Measurements from ENCODE around the gene FN1. TPM values are rescaled to one million over a fixed set of nuclear protein-coding genes. Genes with fewer than 3 reads are reported as not detected.
A peak's percentile ranks its signal among the peaks of the same experiment; 100 is the strongest.
"Not testable (repeated sequence)": the region's sequence is repeated elsewhere in the genome, so short reads cannot be mapped to it uniquely, and the experiment has no call there.

The FN1 gene
- total RNA-seq, 1 donor from 2014 or later = 909 TPM

GRCh38 chr2:215314896-215315295 lies 121.0 kb downstream of the FN1 start:
- no peak overlapping the region for H3K4me3 Mint-ChIP-seq
- no peak for TF ChIP-seq CTCF (IDR thresholded peaks at IDR 0.05; ENCODE audit: unreplicated experiment)
- no peaks in the 10 kb centered on the region for H3K27me3 Mint-ChIP-seq (ENCODE audit: low read depth)
- peak overlapping the region; percentile 87 for H3K27ac Mint-ChIP-seq
- H3K36me3 Mint-ChIP-seq = peaks cover 32% of the 10 kb centered on the region
- H3K4me1 Mint-ChIP-seq = peaks cover 30% of the 10 kb centered on the region
- no peak for DNase-seq (ENCODE audit: low spot score in 2 of 2, unreplicated experiment in 2 of 2)
- H3K9me3 Mint-ChIP-seq = peaks cover 5% of the 10 kb centered on the region

GRCh38 chr2:215313255-215313613 lies 122.6 kb downstream of the FN1 start:
- no peak for TF ChIP-seq CTCF (IDR thresholded peaks at IDR 0.05; ENCODE audit: unreplicated experiment)
- DNase-seq (ENCODE audit: low spot score in 2 of 2, unreplicated experiment in 2 of 2) = no peak
- peaks cover 22% of the 10 kb centered on the region for H3K36me3 Mint-ChIP-seq

GRCh38 chr2:215311625-215312396 lies 124.1 kb downstream of the FN1 start, which contains the start of gene ATIC:
Gene ATIC, plus strand, starts transcription at chr2:215312059. Its CDS starts 84 bp downstream, at chr2:215312143.
- peak within 1 kb of the TSS; percentile 99 for H3K27ac Mint-ChIP-seq
- no peak for TF ChIP-seq CTCF (IDR thresholded peaks at IDR 0.05; ENCODE audit: unreplicated experiment)
- H3K36me3 Mint-ChIP-seq = peaks cover 20% of the 10 kb centered on the region
- DNase-seq (ENCODE audit: low spot score in 2 of 2, unreplicated experiment in 2 of 2) = peak; percentile 85 to 91
- H3K27me3 Mint-ChIP-seq (ENCODE audit: low read depth) = no peaks in the 10 kb centered on the region
- H3K4me3 Mint-ChIP-seq = peak within 1 kb of the TSS; percentile 90
- H3K4me1 Mint-ChIP-seq = peaks cover 30% of the 10 kb centered on the region
- H3K9me3 Mint-ChIP-seq = peaks cover 9% of the 10 kb centered on the region

More at GRCh38 chr2:215313255-215313613, 122.6 kb downstream of the FN1 start:
- Mint-ChIP-seq H3K27ac (peak overlapping the region; percentile 99), H3K4me3 (peak overlapping the region; percentile 90), H3K4me1 (peaks cover 30% of the 10 kb centered on the region), H3K9me3 (peaks cover 5% of the 10 kb centered on the region), H3K27me3 (ENCODE audit: low read depth) (no peaks in the 10 kb centered on the region)

GRCh38 chr2:215311259-215311624 lies 124.6 kb downstream of the FN1 start:
- H3K9me3 Mint-ChIP-seq; DNase-seq (ENCODE audit: low spot score in 2 of 2, unreplicated experiment in 2 of 2); H3K27me3 Mint-ChIP-seq (ENCODE audit: low read depth): not testable (repeated sequence)
- Mint-ChIP-seq H3K36me3 (peaks cover 17% of the 10 kb centered on the region), H3K27ac (peak overlapping the region; percentile 97), H3K4me3 (peak overlapping the region; percentile 88), H3K4me1 (peaks cover 30% of the 10 kb centered on the region)

Other genes with a start within 250 kb of the FN1 start
- gene ATIC, start 124.0 kb downstream of the FN1 start, total RNA-seq = 115 to 118 TPM (median 118 TPM) in 3 replicates